ENCODE results near the gene APBA1.

The APBA1 gene

DNA sequence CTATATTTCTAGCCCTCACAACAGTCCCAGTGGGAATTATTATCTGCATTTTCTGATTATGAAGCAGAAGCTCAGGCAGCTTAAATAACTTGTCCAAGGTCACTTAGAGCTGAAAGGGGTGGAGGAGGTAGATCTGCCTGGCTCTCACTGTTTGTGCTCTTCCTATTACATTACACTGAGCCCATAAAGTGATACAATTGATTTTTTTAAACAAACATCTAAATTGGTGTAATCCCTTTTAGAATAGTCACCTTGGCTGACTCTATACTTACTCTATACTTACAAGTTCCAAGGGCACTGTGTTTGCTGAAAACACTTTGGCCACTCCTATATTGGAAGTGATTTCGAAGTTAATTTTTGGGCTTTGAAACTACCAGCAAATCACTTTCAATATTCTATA lies 144.7 kb downstream of the APBA1 start:
- no peak for DNase-seq (ENCODE audit: low read depth, low spot score)

DNA sequence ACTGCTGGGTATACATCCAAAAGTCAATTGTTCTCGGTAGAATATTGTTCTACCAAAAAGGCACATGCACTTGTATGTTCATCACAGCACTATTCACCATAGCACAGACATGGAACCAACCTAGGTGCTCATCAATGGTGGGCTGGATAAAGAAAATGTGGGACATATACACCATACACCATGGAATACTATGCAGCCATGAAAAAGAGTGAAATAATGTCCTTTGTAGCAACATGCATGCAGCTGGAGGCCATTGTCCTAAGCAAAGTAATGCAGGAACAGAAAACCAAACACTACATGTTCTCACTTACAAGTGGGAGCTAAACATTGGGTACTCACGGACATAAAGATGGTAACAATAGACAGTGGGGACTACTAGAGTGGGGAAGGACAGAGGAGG lies 145.5 kb downstream of the APBA1 start:
- DNase-seq (ENCODE audit: low read depth, low spot score): no peak

DNA sequence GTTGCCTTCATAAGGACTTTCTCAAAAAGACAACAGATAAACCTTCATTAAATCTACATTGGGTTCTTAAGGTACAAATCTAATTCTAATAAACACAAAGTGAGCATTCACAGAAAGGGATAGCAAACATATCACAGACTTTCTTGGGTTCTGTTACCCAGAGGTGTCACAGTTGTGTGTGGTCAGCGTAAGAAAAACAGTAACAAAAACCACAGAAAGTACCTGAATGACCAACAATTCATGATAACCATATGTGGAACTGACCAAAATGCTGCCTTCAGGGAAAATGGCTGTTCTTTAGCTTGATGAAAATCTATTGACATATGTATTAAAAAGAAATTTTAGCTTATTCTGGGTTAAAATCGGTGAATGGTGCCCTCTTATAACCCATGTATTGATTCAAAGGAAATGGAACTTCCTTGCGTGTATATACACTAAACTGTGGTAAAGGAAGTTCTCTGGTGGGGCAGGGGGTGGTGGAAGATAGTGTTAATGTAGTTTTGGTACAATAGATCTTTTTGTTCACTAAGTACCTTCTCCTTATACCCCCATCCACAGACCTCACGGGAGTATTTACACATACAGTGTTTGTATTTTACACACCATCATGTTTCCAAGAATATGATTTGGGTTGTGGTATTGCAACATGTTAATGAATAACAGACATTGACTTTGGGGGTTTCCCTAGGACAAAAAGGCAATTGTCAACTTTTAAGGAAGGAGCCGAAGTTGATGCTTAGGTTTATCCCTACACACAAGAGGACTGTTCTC lies 152.5 kb downstream of the APBA1 start:
- no peak for DNase-seq (ENCODE audit: low read depth, low spot score)

DNA sequence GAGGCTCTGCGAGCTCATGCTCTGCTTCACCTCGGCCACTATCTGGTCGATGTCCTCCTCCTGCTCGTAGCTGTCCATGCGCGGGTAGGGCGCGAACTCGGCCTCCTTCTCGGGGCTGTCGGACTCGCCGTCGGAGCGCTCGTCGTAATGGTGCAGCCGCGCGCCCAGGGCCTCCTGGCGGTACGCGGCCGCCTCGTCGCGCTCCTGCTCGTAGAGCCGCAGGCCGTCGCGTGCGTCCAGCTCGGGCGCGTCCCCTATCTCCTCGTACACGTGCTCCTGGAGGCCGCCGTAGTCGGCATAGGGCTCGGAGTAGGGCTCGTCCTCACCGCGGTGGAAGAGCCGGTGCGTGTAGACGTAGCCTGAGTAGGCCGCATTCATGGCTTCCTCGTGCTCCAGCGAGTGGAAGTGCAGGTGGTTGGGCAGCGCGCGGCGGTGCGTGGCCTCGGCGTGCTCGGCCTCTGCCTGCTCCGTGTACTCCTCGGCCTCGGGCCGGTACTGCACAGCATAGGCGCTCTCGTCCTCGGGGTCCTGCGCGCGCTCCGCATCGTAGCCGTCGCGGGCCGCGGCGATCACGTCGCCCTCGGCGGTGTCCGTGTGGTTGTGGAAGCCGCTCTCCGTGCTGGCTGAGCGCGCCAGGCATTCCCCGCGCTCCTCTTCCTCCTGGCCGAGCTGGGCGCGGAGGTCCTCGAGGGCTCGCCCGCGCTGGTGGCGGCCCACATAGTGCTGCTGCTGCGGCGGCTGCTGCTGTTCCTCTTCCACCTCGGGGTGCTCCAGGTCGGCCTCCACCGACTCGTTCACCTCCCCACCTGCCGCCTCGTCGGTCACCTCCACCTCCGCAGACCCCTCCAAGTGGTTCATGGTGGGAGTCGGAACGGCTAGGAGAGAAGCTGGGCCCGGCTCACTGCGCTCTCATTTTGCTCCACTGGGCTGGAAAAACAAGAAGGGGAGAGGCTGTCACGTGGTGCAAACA lies 155.5 kb downstream of the APBA1 start:
- DNase-seq (ENCODE audit: low read depth, low spot score): no peak

DNA sequence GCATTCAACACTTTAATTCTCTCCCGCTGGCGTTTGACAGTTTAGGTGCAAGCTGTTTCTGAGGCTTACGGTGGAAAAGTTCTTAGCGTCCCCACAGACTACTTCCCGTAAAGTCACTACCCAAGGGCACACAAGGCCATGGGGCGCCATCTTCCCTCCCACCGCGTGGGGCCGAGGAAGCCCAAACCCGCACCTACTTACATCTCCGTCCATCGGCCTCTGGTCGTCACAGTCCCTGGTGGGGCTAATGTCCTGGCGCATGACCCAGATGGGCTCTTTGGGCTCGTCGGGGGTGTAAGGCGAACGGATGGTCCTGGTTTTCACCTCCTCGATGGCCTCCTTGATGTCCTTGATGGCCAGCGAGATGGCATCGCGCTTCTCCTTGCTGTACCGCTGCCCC lies 156.4 kb downstream of the APBA1 start:
- no peak for DNase-seq (ENCODE audit: low read depth, low spot score)

DNA sequence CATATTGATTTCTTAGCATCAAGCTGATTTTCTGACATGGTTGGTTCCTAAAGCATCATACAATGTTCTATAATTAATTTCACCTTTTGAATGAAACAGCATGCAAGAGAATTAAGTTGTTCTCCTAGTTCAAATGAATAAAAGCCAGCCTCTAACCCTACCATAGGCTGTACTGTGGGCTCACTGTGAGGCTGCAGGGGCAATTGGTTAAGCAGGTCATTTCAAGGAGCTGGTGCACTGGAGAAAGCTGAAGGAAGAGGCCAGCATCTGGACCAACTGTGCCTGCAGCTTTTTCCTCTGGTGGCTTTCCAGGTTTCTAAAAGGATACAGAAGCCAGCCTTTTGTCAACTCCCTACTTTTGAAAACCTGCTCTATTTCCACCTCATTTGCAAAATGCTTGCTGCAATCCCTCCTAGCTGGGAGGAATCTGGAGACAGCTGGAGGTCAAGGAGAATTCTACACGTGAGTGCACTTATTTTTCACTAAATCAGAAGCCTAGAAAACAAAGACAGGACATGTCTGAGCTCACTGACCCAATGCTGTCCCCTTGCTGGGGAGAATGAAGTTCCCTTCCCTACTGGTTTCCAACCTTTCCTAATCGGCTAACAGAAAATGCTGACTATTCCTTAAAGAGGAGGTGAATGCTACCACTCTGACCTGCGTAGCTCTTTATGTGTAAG lies 158.9 kb downstream of the APBA1 start:
- DNase-seq (ENCODE audit: low read depth, low spot score): no peak

DNA sequence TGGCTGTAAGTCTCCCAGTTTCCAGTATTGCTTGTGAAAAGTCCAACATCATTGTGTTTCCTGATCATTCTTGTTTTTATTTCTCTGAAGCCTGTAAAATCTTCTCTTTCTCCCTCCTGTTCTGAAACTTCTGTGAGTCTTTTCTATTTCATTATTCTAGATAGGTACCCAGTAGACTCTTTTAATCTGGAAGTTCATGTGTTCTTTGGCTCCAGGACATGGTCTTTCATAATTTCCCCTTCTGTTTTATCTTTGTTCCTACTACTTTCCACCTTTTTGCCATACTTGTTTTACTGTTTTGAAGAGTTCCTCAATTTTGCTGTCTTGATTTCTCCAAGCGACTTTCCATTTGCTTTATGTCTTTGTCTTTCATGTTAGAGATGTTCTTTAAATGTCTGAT lies 168.1 kb downstream of the APBA1 start:
- no peak for DNase-seq (ENCODE audit: low read depth, low spot score)

DNA sequence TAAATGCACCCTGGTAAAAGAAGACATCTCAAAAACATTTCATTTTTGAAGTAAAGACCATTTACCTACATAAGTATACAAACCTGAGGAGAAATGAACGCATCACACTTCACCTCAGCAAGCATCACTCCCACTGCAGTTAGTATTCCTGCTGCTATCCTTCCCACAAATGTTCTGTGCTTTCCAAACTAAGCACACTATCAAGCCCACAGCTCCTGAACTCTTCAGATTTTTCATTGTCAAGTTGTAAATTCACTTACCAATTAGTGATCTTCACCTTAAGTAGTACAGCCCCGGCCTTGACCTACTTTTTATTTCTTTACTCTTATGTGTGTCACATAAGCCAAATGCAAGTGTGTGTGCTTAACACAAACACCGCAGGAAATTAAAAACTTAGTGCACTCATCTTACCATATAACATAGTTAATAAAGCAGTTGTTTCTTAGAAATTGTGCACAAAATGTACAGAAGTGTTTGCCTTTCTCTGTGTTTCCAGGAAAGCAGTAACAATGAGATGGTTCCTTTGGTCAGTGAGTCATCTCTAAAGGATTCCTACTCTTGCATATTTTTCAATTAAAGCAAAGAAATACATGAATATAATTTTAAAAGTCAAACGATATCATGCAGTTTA lies 169.4 kb downstream of the APBA1 start:
- no peak for DNase-seq (ENCODE audit: low read depth, low spot score)

DNA sequence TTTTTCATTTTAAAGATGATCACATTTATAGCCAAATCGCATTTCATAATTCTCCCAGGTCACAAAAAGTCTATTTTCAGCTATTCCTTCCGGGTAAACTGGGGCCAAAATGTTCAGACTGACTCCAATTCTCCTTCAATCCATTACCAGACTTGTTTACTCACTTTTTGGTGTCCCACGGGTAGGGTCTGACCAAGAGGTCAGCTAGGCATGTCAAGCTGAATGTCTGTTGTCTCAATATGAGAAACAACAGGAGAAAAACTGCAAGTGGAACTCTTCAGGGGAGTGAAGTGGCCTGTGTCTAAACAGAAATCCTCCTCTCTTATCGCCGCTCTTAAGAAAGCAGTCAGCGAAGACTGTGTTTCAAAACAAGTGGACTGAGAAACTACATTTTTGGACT lies 171.3 kb downstream of the APBA1 start:
- DNase-seq (ENCODE audit: low read depth, low spot score): no peak

DNA sequence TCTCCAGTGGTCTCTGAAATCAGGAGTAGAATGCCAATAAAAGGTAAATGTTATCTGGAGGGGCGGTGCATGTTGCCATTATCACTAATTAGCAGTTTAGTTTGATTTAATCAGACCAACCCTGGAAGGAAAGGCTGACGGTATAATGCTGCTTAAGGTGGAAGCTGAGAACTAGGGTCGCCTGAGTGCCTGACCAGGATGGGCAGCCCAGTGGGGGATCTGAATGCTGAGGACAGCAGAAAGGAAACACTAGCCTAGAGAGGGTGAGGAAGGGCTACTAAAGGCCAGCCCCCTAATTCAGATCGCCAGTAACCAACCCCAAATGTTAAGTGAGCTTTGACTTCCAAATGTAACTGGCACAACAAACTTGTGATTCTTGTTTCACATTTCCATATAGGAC lies 172.2 kb downstream of the APBA1 start:
- no peak for DNase-seq (ENCODE audit: low read depth, low spot score)

DNA sequence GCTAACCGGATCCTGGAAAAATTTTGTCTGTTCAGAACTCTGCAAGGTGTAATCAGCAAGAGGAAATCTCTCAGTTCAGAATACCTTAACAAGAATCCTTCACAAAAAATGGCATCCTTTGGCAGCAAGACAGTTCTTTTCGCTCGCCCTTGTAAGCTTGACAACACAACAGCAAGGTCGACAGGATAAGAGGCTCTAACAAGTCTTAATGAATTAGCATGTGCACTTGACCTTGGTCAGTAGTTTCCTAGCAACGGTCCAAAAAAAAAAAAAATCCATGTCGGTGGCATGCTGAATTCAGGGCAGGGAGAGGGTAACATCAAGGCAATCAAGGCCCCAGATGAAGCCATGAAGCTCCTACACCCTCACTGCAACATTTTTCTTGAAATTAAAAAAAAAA lies 172.8 kb downstream of the APBA1 start:
- no peak for DNase-seq (ENCODE audit: low read depth, low spot score)

DNA sequence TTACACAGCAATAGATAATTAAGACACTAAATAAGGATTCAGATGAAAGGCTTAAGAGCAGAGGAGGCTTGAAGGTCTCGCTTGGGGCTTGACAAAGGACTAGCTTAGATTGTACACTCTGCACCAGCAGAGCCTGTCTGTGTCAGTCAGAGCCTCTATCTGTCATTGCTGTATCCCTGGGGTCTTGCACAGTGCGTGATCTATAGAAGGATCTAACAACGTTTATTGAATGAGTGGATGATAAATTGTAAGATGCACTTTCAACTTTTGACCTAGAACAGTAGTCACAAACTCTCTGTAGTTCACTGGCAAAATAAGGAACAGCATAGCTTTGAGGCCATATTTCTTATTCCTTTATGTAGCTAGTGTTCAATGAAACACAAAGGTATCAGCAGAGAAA lies 173.7 kb downstream of the APBA1 start:
- DNase-seq (ENCODE audit: low read depth, low spot score): no peak

DNA sequence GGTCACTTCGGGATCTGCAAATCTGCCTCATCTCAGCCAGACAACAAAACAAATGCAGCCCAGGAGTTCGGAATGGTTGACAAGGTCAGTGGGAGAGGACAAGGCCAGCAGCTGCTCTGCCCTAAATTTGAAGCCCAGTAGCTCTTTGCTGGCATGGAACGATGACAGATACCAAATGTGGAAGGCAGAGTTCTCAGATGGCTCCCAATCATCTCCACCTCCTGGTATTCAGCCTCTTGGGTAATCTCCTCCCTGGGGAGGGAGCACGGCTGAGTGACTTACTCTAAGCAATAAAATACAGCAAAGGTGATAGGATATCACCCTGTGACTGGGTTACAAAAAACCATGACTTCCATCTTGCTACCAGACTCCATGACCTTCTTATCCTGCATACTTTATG lies 174.4 kb downstream of the APBA1 start:
- DNase-seq (ENCODE audit: low read depth, low spot score): no peak

DNA sequence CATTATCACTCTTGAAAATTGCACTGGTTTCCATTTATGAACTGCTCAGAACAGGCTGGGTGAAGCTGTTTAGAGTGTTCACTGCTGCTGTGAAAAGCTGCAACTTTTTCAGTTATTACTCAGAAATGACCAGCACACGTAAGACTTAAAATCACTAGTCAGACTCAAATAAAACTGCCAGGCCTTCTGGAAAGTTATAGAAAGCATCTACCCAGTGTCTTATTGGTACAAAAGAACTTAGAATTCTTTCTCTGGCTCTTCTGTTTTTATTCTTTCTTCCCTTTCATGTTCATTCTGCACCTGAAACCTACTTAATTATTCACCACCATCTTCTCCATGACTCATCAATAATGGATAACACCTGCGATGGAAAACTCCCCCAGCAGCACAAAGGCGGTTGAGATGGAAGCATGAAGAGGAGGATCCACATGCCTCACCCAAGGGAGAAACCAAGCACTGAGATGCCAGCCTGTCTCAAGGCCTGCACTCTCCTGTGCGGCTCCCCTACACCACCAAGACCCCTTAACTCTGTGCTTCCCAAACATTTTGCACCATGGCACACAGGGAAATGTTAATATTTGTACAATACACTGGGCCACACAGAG lies 175.2 kb downstream of the APBA1 start:
- DNase-seq (ENCODE audit: low read depth, low spot score): no peak

DNA sequence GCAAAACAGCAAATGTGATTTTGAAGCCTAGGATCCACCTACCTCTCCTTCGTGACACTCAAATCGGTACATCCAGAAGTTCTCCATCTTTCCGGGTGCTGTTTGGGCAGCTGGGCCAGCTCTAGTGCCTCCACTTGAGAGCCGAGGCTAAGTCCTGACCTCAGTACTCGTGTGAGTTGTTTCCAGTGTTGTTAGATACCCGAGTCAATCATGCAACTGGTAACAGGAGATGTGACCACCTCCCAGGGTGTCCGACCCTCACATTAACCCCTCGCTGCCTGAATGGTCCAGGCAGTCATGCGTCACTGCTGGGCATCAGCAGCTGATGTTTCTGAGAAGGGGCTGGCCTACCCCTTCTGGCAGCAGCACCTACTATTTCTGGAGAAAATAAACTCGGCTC lies 176.9 kb downstream of the APBA1 start:
- DNase-seq (ENCODE audit: low read depth, low spot score): no peak

DNA sequence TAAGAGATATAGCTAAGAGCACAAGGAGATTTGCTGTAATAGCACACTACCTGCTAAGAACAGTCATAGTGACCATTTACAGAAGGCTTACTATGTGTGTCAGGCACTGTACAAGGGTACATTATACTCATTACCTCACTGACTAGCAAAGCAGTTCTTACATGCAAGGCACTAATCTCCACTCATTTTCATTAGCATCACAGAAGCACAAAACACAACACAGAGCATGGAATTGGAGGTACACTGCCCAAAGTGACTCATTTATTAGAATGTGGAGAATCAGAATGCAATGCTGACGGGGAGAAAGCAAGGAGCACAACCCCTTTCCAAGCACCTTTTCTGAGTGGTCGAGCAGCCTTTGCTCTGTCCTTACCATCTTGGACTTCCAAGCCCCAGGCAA lies 177.4 kb downstream of the APBA1 start:
- no peak for DNase-seq (ENCODE audit: low read depth, low spot score)

DNA sequence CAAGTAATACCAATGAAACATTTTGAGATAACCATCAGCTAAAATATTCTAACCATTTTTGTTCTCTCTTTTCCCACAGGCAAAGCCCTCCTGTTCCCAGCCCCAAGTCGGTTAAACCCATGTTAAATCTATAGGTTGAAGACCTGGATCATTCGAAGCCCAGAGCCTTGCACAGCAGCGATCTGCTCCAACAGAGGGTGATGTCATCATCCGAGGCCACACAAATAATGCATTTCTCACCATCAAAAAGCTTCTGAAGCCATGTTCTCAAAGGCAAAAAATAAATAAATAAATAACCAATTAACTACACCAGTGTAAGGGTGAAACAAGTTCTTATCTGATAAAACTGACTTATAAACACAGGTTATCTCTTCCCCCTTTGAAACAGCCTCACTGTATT lies 178.0 kb downstream of the APBA1 start:
- no peak for DNase-seq (ENCODE audit: low read depth, low spot score)

DNA sequence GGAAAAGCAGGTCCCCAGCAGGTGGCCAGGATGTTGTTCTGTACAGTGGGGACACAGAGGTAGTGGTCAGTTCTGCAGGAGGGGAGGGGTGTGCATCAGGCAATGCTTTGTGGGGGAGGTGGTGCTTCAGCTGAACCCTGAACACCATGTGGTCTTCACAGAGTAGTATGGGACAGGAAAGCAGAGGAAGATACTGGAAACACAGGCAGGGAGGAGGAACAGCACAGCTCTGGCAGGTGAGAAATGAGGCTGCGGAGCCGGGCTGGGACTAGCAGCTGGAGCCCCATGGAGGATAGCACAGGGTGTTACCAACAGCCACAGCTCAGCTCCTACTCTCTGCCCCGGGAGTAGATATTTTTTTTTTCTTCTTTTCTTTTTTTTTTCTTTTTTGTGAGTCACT lies 185.7 kb downstream of the APBA1 start:
- no peak for DNase-seq (ENCODE audit: low read depth, low spot score)

DNA sequence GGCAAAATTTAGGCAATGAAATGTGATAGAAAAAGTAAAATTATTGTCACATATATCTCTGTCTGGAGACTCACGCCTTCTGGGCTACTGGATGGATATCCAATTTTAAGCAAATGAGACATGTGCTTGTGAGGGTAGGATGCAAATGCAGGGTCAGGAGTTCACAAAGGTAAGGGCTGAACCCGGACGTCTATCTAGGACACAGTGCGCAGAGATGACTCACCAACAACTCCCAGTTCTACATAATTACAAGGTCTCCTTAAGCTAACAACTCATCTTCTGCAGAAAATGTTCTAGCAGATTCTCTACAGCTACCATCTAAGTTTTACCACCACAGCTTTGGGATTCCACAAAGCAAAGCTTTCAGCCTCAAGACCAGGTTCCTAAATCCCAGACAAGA lies 186.7 kb downstream of the APBA1 start:
- DNase-seq (ENCODE audit: low read depth, low spot score): no peak

DNA sequence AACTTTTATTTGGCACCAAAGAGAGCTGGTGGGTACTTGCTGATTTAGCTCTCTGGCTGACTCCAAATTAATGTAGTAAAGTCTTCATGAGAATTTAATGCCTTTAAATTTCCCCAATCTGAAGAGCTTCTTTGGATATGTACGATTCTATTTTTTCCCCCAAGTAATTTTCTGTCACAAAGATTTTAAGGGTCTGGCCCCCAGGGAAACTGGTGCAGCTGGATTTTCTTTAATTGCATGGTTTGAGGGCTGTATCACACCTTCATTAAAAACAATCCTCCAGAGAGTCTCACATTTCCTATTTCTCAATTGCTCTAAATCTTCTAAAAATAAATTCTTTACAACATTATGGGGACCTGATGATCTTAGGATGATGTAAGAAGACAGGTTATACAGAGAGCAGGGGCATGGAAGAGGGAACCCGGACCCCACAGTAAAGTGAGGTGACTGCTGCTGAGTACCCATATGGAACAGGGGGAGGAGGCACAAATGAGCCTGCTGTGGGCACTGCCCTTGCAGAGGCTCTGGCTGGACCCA lies 188.2 kb downstream of the APBA1 start:
- DNase-seq (ENCODE audit: low read depth, low spot score): no peak

DNA sequence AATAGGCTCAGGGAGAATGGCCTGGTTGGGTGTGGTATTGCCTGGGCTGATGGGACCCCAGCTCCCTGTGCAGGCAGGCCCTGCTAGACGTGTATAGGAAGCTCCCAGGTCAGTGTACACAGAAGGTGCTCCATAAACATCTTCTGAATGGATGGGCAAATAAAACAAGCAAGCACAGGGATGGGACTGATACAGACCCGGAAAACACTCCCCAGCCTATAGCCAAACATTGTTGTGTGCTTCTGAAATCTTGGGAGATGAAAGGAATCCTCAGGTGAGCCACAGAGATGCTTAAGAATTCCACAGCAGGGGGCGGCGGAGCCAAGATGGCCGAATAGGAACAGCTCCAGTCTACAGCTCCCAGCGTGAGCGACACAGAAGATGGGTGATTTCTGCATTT lies 195.4 kb downstream of the APBA1 start:
- DNase-seq (ENCODE audit: low read depth, low spot score): peak; percentile 50

All from iPS DF 19.7 (cell line).